Measurements from ENCODE around the gene ZMYND19. TPM values are rescaled to one million over a fixed set of nuclear protein-coding genes. Genes with fewer than 3 reads are reported as not detected.

The ZMYND19 gene
- total RNA-seq, 1 experiment from 2014 or later, result 77.9 TPM

DNA sequence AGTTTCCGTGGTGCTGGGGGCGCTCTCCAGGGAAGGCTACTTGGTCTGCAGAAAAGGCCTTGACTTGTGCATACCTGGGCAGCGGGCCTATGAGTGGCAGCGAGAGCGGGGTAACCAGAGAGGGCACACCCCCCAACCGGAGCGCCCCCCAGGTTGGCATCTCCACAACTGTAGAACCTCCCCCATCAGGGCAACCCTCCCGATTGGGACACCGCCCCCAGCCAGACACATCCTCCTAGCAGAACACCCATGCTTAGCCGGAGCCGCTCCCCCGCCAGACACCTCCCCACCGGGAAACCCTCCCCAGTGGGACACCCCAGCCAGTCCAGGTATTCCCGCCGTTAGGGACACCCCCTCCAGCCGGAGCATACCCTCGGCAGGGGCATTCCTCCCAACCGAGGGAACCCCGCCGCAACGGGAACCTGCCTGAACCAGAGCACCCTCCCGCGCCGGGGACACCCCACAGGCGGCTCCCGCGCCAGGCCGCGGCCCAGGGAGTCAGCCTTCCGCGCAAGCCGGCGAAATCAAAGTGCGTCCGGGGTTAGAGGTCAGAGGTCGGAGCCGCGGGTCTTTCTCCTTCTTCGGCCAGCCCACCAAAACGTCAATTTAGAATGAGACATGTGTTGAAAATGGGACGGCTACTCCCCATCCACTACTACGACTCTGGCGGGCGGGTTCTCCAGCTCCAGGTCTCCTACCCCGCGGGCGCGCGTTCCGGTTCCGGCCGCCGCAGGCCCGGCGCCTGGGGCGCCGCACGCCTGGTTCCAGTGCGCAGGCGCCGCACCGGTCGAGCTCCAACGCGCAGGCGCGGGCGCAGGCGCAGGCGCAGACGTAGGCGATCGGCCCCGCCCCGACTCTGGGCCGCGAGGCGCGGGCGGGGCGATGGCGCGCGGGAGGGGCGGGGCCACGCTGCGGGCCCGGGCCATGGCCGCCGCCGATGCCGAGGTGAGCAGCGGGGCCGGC lies 28.1 kb upstream of the ZMYND19 start, which contains the start of gene EHMT1:
Gene EHMT1 (plus strand): TSS at position 901 of the 963 bp plus-strand sequence. CDS start 24 bp downstream, at position 925.
- POLR2A ChIA-PET, result interaction anchor here (0.6 to 2.1 kb wide), 8 partner anchors 14 to 53 kb away, joined by 3 to 6 read pairs (median 4); partner anchors contain the start of gene ZMYND19
- peaks cover 15% of the 10 kb centered on the region for H3K36me3 Mint-ChIP-seq
- H3K4me1 Mint-ChIP-seq, result peaks cover 27% of the 10 kb centered on the region
- no peaks in the 10 kb centered on the region for H3K9me3 Mint-ChIP-seq
- CTCF ChIA-PET, result interaction anchor here (0.5 to 1.8 kb wide), 12 partner anchors 13 to 275 kb away, joined by 3 to 11 read pairs (median 4); partner anchors contain the start of genes ARRDC1 and MRPL41
- ATAC-seq (peak; percentile 78), DNase-seq (ENCODE audit: low spot score) (peak; percentile 87)
- H3K27me3 Mint-ChIP-seq (ENCODE audit: low read depth), result no peaks in the 10 kb centered on the region
- peak within 1 kb of the TSS; percentile 89 for H3K27ac Mint-ChIP-seq
- H3K4me3 Mint-ChIP-seq, result peak within 1 kb of the TSS; percentile 93
- TF ChIP-seq ELF4 (CRISPR knock-in tag; IDR thresholded peaks at IDR 0.05; ENCODE audit: low read depth) (0 out of 2 replicates have a peak, but pooled peaks have one; percentile 26), JUN (CRISPR knock-in tag; IDR thresholded peaks at IDR 0.05) (0 out of 2 replicates have a peak, but pooled peaks have one; percentile 68), GABPB1 (CRISPR knock-in tag; IDR thresholded peaks at IDR 0.05) (peak; percentile 61), ZNF416 (CRISPR knock-in tag; IDR thresholded peaks at IDR 0.05) (no peak; the same call in 1 of the 2 replicates), E2F5 (CRISPR knock-in tag; IDR thresholded peaks at IDR 0.05) (peak; percentile 45; the same call in 1 of the 2 replicates), ZBTB43 (CRISPR knock-in tag; IDR thresholded peaks at IDR 0.05) (no peak), PRDM15 (CRISPR knock-in tag; IDR thresholded peaks at IDR 0.05) (no peak), SOX15 (CRISPR knock-in tag; IDR thresholded peaks at IDR 0.05) (no peak), GRHL2 (CRISPR knock-in tag; IDR thresholded peaks at IDR 0.05; ENCODE audit: insufficient replicate concordance, severe bottlenecking) (no peak), ATF1 (CRISPR knock-in tag; IDR thresholded peaks at IDR 0.05) (peak; percentile 71; the same call in 1 of the 2 replicates), ZNF423 (CRISPR knock-in tag; IDR thresholded peaks at IDR 0.05) (peak; percentile 66), IRF1 (CRISPR knock-in tag; IDR thresholded peaks at IDR 0.05) (no peak; the same call in 1 of the 2 replicates), NFE2L1 (CRISPR knock-in tag; IDR thresholded peaks at IDR 0.05) (peak; percentile 56; the same call in 1 of the 2 replicates), TP53 (CRISPR knock-in tag; IDR thresholded peaks at IDR 0.05) (no peak), IRF2 (CRISPR knock-in tag; IDR thresholded peaks at IDR 0.05; ENCODE audit: borderline replicate concordance, low read depth) (no peak), NR2C2 (CRISPR knock-in tag; IDR thresholded peaks at IDR 0.05) (peak; percentile 89), FOXK1 (CRISPR knock-in tag; IDR thresholded peaks at IDR 0.05) (peak; percentile 15; the same call in 1 of the 2 replicates)
- TF ChIP-seq, protein P1, sequence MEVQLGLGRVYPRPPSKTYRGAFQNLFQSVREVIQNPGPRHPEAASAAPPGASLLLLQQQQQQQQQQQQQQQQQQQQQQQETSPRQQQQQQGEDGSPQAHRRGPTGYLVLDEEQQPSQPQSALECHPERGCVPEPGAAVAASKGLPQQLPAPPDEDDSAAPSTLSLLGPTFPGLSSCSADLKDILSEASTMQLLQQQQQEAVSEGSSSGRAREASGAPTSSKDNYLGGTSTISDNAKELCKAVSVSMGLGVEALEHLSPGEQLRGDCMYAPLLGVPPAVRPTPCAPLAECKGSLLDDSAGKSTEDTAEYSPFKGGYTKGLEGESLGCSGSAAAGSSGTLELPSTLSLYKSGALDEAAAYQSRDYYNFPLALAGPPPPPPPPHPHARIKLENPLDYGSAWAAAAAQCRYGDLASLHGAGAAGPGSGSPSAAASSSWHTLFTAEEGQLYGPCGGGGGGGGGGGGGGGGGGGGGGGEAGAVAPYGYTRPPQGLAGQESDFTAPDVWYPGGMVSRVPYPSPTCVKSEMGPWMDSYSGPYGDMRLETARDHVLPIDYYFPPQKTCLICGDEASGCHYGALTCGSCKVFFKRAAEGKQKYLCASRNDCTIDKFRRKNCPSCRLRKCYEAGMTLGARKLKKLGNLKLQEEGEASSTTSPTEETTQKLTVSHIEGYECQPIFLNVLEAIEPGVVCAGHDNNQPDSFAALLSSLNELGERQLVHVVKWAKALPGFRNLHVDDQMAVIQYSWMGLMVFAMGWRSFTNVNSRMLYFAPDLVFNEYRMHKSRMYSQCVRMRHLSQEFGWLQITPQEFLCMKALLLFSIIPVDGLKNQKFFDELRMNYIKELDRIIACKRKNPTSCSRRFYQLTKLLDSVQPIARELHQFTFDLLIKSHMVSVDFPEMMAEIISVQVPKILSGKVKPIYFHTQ (CRISPR knock-in tag; IDR thresholded peaks at IDR 0.05), result 0 out of 2 replicates have a peak, but pooled peaks have one; percentile 10
- TF ChIP-seq, protein P2, sequence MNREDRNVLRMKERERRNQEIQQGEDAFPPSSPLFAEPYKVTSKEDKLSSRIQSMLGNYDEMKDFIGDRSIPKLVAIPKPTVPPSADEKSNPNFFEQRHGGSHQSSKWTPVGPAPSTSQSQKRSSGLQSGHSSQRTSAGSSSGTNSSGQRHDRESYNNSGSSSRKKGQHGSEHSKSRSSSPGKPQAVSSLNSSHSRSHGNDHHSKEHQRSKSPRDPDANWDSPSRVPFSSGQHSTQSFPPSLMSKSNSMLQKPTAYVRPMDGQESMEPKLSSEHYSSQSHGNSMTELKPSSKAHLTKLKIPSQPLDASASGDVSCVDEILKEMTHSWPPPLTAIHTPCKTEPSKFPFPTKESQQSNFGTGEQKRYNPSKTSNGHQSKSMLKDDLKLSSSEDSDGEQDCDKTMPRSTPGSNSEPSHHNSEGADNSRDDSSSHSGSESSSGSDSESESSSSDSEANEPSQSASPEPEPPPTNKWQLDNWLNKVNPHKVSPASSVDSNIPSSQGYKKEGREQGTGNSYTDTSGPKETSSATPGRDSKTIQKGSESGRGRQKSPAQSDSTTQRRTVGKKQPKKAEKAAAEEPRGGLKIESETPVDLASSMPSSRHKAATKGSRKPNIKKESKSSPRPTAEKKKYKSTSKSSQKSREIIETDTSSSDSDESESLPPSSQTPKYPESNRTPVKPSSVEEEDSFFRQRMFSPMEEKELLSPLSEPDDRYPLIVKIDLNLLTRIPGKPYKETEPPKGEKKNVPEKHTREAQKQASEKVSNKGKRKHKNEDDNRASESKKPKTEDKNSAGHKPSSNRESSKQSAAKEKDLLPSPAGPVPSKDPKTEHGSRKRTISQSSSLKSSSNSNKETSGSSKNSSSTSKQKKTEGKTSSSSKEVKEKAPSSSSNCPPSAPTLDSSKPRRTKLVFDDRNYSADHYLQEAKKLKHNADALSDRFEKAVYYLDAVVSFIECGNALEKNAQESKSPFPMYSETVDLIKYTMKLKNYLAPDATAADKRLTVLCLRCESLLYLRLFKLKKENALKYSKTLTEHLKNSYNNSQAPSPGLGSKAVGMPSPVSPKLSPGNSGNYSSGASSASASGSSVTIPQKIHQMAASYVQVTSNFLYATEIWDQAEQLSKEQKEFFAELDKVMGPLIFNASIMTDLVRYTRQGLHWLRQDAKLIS (CRISPR knock-in tag; IDR thresholded peaks at IDR 0.05; ENCODE audit: borderline replicate concordance), result no peak
- TF ChIP-seq, protein P3, sequence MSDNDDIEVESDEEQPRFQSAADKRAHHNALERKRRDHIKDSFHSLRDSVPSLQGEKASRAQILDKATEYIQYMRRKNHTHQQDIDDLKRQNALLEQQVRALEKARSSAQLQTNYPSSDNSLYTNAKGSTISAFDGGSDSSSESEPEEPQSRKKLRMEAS (CRISPR knock-in tag; IDR thresholded peaks at IDR 0.05), result peak; percentile 58; the same call in 1 of the 2 replicates
- TF ChIP-seq, protein P4, sequence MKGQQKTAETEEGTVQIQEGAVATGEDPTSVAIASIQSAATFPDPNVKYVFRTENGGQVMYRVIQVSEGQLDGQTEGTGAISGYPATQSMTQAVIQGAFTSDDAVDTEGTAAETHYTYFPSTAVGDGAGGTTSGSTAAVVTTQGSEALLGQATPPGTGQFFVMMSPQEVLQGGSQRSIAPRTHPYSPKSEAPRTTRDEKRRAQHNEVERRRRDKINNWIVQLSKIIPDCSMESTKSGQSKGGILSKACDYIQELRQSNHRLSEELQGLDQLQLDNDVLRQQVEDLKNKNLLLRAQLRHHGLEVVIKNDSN (CRISPR knock-in tag; IDR thresholded peaks at IDR 0.05), result peak; percentile 44; the same call in 1 of the 2 replicates
